Suprapubic skin (tissue), 4 donors: ENCODE results near the gene CYFIP1.

Experiments used
- CTCF ChIP-seq, 2 donors: fragments of 200-600 bp in 1 of 2; fragments of 450-650 bp in 1 of 2; sonication (generic) in 1 of 2; IDR thresholded peaks; one replicate each; pipeline ENCODE4 v1.5.1; 2016 to 2019; ENCODE audit warnings: antibody characterized with exemption in 2 of 2, mild to moderate bottlenecking in 1 of 2, moderate library complexity in 1 of 2
- POLR2A ChIP-seq, 2 donors: fragments of 450-650 bp; IDR thresholded peaks; one replicate each; pipeline ENCODE4 v1.6.1; 2017; ENCODE audit warnings: antibody characterized with exemption in 2 of 2, mild to moderate bottlenecking in 2 of 2, moderate library complexity in 2 of 2
- POLR2AphosphoS5 ChIP-seq, 3 donors: sonication (generic); formaldehyde crosslinking; IDR thresholded peaks; one replicate each; pipeline ENCODE4 v1.6.1; 2017; ENCODE audit warnings: antibody characterized with exemption in 3 of 3

GRCh38 chr15:22873841-22874240, 106.3 kb downstream of the CYFIP1 start:
- TF ChIP-seq CTCF (IDR thresholded peaks at IDR 0.05) (no peak), POLR2AphosphoS5 (IDR thresholded peaks at IDR 0.05) (no peak), POLR2A (IDR thresholded peaks at IDR 0.05) (no peak)
